ENCODE results near the gene CTNND2. TPM values are rescaled to one million over a fixed set of nuclear protein-coding genes. Genes with fewer than 3 reads are reported as not detected.

Gene CTNND2
- total and polyA plus RNA-seq, 3 donors from 2014 or later: 9.1 to 17.2 (median 11.3) TPM

DNA sequence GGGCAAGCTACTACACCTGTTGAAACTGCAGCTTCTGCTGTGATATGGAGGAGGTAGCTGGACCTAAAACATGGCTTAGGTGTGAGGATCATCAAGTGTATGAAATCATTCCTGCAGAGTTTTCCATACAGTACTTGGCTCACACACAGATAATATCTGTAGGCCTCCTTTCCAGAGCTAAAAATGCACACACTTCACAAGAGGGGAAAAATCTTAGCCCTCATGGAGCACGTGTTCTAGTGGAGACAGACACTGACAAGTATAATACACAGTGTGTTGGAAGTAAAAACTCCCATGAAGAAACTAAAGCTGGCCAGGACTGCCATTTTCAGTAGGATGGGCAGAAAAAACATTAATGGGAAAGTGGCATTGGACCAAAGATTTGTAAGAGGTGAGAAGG lies 216.7 kb downstream of the CTNND2 start:
- intact Hi-C loops (cut with DNase I; ENCODE audit: low total_unique reads): no loop called here
- no peaks in the 10 kb centered on the region for H3K27me3 ChIP-seq
- WGBS, 2 donors: 71 to 95% methylated on average over 1 of the region's 1 CpG
- H3K36me3 ChIP-seq (ENCODE audit: low read depth, missing control alignments): no peaks in the 10 kb centered on the region
- DNase-seq: no peak
- H3K9me3 ChIP-seq: no peaks in the 10 kb centered on the region
- no peak overlapping the region for H3K4me3 ChIP-seq
- no peaks in the 10 kb centered on the region for H3K4me1 ChIP-seq
- no peak overlapping the region for H3K27ac ChIP-seq
- no peak for TF ChIP-seq CTCF (IDR thresholded peaks at IDR 0.05)

DNA sequence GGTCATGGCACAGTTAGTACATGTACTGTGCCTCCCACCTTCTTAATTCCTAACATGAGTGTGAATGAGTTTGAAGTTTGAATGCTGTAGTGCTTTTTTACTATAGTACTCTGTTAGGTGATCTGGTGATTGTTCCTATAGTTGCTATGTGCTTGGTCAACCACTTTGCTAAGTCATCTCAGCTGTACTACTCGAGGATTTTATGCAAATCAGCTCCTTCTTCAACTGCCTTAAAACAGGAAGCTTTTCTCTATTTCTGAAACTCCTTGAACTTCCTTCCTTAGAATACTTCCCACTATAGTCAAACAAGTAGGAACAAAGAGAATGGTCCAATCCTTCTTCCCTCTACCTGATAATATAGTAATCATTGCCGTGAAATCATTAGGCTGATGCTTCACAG lies 219.6 kb downstream of the CTNND2 start:
- H3K27ac ChIP-seq: no peak overlapping the region
- no peaks in the 10 kb centered on the region for H3K4me1 ChIP-seq
- no peaks in the 10 kb centered on the region for H3K36me3 ChIP-seq (ENCODE audit: low read depth, missing control alignments)
- no peak overlapping the region for H3K4me3 ChIP-seq
- TF ChIP-seq CTCF (IDR thresholded peaks at IDR 0.05) (no peak), POLR2A (IDR thresholded peaks at IDR 0.05) (no peak)
- WGBS, 2 donors: 74 to 77% methylated on average over 2 of the region's 2 CpGs
- no peaks in the 10 kb centered on the region for H3K9me3 ChIP-seq
- intact Hi-C loops (cut with DNase I; ENCODE audit: low total_unique reads): no loop called here
- no peaks in the 10 kb centered on the region for H3K27me3 ChIP-seq
- DNase-seq: no peak

- Histone ChIP-seq H3K27me3 (no peaks in the 10 kb centered on the region), H3K4me1 (no peaks in the 10 kb centered on the region), H3K9me3 (no peaks in the 10 kb centered on the region), H3K27ac (no peak overlapping the region), H3K36me3 (ENCODE audit: low read depth, missing control alignments) (no peaks in the 10 kb centered on the region), H3K4me3 (no peak overlapping the region)
- 82% methylated on average over 2 of the region's 2 CpGs for WGBS, 2 donors
- intact Hi-C loops (cut with DNase I; ENCODE audit: low total_unique reads): no loop called here
- DNase-seq: peak; percentile 35
- TF ChIP-seq POLR2A (IDR thresholded peaks at IDR 0.05) (no peak), CTCF (IDR thresholded peaks at IDR 0.05) (no peak)
Measured at GRCh38 chr5:11683666-11684065, 220.6 kb downstream of the CTNND2 start.

- H3K27ac ChIP-seq: no peak overlapping the region
- no peaks in the 10 kb centered on the region for H3K27me3 ChIP-seq
- no peak for DNase-seq
- intact Hi-C loops (cut with DNase I; ENCODE audit: low total_unique reads): no loop called here
- no peaks in the 10 kb centered on the region for H3K4me1 ChIP-seq
- 78 to 88% methylated on average over 4 of the region's 4 CpGs for WGBS, 2 donors
- H3K4me3 ChIP-seq: no peak overlapping the region
- no peak for TF ChIP-seq CTCF (IDR thresholded peaks at IDR 0.05)
- TF ChIP-seq POLR2A (IDR thresholded peaks at IDR 0.05): no peak
- no peaks in the 10 kb centered on the region for H3K9me3 ChIP-seq
- no peaks in the 10 kb centered on the region for H3K36me3 ChIP-seq (ENCODE audit: low read depth, missing control alignments)
Measured at GRCh38 chr5:11681796-11682195, 222.4 kb downstream of the CTNND2 start.

GRCh38 chr5:11679676-11680075 lies 224.6 kb downstream of the CTNND2 start:
- TF ChIP-seq POLR2A (IDR thresholded peaks at IDR 0.05): no peak
- no peak for TF ChIP-seq CTCF (IDR thresholded peaks at IDR 0.05)
- Histone ChIP-seq H3K4me1 (no peaks in the 10 kb centered on the region), H3K9me3 (no peaks in the 10 kb centered on the region), H3K27me3 (no peaks in the 10 kb centered on the region), H3K36me3 (ENCODE audit: low read depth, missing control alignments) (no peaks in the 10 kb centered on the region), H3K27ac (no peak overlapping the region), H3K4me3 (no peak overlapping the region)
- 70 to 77% methylated on average over 5 of the region's 5 CpGs for WGBS, 2 donors
- intact Hi-C loops (cut with DNase I; ENCODE audit: low total_unique reads): no loop called here
- DNase-seq: no peak
